Measurements from ENCODE around the gene RFNG. TPM values are rescaled to one million over a fixed set of nuclear protein-coding genes. Genes with fewer than 3 reads are reported as not detected.

RFNG gene
- total RNA-seq, 1 experiment from 2014 or later = 43.4 TPM

DNA sequence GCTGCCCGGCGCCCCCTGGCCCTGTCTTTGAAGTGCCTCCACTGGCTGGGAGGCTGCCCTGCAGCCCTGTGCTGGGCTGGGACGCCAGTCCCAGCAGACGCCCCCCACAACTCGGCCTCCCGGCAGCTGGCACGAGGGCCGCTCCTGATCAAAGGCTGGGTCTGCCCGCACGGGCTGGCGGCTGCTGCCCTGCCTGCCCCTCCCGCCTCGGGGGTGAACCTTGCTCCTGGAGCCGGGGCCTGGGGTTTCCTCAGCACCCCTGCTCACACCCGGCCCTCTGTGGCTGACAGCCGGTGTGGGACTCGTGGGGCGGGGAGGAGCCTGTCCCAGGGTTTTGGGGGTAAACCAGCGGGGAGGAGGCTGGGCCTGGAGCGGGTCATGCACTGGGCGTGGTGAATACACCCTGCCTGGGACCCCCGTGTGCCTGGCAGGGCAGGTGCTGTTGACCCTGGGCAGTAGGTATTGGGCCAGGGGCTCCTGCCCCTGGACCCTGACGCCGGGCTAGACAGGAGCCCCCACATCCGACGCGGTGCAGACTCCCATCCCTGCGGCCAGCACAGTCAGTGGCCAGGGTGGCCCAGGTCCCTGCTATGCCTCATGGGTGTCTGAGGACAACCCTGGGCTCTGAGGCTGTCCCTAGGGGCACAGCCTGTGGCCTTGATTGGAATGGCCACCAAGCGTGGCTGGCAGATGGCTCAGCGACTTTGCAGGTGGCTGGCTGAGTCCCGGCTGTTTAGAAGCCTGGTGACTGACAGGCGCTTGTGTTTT is 50.6 kb downstream of the RFNG start:
- CTCF ChIA-PET = no interaction called here
- POLR2A ChIA-PET = no interaction called here
- BruUV-seq (replicated peaks) = no TSS peak
- in situ Hi-C loops (cut with HindIII; ENCODE audit: low pct_unique_long_range_greater_than_20kb, low sequenced_read_pairs) (no loop called here), intact Hi-C loops (cut with micrococcal nuclease; ENCODE audit: unreplicated experiment) (no loop called here)
- Histone ChIP-seq H3K9me3 (ENCODE audit: control insufficient read depth, insufficient read depth, low read depth, low read length) (no peaks in the 10 kb centered on the region), H3K27me3 (ENCODE audit: control insufficient read depth, insufficient read depth, low read length) (no peaks in the 10 kb centered on the region), H3K4me3 (ENCODE audit: low read depth in 2 of 2, low read length in 2 of 2) (no peak overlapping the region), H3K4me1 (ENCODE audit: control insufficient read depth, insufficient read depth, low read length) (peaks cover 36% of the 10 kb centered on the region), H3K27ac (ENCODE audit: low read length) (no peak overlapping the region), H3K36me3 (ENCODE audit: control insufficient read depth, insufficient read depth, low read length) (no peaks in the 10 kb centered on the region)
- TF ChIP-seq, protein P1, sequence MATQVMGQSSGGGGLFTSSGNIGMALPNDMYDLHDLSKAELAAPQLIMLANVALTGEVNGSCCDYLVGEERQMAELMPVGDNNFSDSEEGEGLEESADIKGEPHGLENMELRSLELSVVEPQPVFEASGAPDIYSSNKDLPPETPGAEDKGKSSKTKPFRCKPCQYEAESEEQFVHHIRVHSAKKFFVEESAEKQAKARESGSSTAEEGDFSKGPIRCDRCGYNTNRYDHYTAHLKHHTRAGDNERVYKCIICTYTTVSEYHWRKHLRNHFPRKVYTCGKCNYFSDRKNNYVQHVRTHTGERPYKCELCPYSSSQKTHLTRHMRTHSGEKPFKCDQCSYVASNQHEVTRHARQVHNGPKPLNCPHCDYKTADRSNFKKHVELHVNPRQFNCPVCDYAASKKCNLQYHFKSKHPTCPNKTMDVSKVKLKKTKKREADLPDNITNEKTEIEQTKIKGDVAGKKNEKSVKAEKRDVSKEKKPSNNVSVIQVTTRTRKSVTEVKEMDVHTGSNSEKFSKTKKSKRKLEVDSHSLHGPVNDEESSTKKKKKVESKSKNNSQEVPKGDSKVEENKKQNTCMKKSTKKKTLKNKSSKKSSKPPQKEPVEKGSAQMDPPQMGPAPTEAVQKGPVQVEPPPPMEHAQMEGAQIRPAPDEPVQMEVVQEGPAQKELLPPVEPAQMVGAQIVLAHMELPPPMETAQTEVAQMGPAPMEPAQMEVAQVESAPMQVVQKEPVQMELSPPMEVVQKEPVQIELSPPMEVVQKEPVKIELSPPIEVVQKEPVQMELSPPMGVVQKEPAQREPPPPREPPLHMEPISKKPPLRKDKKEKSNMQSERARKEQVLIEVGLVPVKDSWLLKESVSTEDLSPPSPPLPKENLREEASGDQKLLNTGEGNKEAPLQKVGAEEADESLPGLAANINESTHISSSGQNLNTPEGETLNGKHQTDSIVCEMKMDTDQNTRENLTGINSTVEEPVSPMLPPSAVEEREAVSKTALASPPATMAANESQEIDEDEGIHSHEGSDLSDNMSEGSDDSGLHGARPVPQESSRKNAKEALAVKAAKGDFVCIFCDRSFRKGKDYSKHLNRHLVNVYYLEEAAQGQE (IDR thresholded peaks at IDR 0.05; ENCODE audit: insufficient read depth in 1 of 2, low read depth in 2 of 2, low read length in 1 of 2) = no peak
- no peak for TF ChIP-seq POLR2AphosphoS5 (IDR thresholded peaks at IDR 0.05; ENCODE audit: low read depth, low read length)
- no peak for TF ChIP-seq SIN3A (IDR thresholded peaks at IDR 0.05; ENCODE audit: borderline replicate concordance, insufficient read depth, low read depth, low read length)
- TF ChIP-seq, protein P2, sequence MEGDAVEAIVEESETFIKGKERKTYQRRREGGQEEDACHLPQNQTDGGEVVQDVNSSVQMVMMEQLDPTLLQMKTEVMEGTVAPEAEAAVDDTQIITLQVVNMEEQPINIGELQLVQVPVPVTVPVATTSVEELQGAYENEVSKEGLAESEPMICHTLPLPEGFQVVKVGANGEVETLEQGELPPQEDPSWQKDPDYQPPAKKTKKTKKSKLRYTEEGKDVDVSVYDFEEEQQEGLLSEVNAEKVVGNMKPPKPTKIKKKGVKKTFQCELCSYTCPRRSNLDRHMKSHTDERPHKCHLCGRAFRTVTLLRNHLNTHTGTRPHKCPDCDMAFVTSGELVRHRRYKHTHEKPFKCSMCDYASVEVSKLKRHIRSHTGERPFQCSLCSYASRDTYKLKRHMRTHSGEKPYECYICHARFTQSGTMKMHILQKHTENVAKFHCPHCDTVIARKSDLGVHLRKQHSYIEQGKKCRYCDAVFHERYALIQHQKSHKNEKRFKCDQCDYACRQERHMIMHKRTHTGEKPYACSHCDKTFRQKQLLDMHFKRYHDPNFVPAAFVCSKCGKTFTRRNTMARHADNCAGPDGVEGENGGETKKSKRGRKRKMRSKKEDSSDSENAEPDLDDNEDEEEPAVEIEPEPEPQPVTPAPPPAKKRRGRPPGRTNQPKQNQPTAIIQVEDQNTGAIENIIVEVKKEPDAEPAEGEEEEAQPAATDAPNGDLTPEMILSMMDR (IDR thresholded peaks at IDR 0.05) = no peak
- no peak for TF ChIP-seq TCF7L2 (IDR thresholded peaks at IDR 0.05; ENCODE audit: low read depth, low read length)
- DNase-seq (ENCODE audit: low read depth, low spot score) = no peak
- no peak for ATAC-seq

DNA sequence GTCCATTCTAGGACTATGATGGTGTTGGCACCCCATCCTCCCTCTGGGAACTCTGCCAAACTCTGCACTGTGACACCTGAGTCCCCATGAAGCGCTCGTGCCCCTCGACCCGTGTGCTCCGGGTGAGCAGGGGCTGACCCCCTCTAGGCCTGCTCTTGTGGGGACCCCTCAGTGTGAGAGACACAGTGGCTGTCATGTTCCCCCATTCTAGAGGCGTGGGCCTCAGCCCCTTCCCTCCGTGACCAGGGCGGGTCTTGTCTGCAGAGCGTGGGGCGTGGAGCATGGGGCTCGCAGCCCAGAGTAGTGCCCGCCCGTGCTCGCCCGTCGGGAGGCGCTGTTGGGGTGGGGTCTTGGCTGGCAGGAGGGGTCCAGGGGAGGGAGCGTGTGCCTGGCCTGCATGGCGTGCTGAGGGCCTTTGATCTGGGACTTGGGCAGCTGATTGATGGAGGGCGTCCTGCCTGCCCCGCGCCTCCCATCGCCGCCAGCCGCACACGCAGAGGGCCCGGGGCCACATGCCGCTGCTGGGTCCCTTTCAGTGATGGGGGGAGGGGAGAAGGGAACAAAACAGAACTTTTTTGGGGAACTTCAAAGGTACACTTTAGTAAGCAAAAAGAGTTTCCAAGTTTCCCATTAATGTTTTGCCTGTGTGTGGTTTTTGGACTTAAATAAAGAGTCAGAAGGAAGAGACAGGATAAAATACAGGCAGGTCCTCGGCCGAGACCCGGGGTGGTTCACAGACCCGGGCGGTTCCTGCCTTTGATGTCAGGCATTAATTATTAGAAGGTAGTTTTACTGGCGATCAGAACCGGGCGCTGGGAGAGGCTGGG is 51.4 kb downstream of the RFNG start:
- BruUV-seq (replicated peaks) = no TSS peak
- Histone ChIP-seq H3K4me3 (ENCODE audit: low read depth in 2 of 2, low read length in 2 of 2) (no peak overlapping the region), H3K27me3 (ENCODE audit: control insufficient read depth, insufficient read depth, low read length) (no peaks in the 10 kb centered on the region), H3K4me1 (ENCODE audit: control insufficient read depth, insufficient read depth, low read length) (peaks cover 28% of the 10 kb centered on the region), H3K27ac (ENCODE audit: low read length) (no peak overlapping the region), H3K36me3 (ENCODE audit: control insufficient read depth, insufficient read depth, low read length) (no peaks in the 10 kb centered on the region), H3K9me3 (ENCODE audit: control insufficient read depth, insufficient read depth, low read depth, low read length) (no peaks in the 10 kb centered on the region)
- CTCF ChIA-PET = no interaction called here
- DNase-seq (ENCODE audit: low read depth, low spot score) = no peak
- intact Hi-C loops (cut with micrococcal nuclease; ENCODE audit: unreplicated experiment) = no loop called here
- ATAC-seq = no peak
- in situ Hi-C loops (cut with HindIII; ENCODE audit: low pct_unique_long_range_greater_than_20kb, low sequenced_read_pairs) = no loop called here
- POLR2A ChIA-PET = no interaction called here
- TF ChIP-seq, protein P1 (IDR thresholded peaks at IDR 0.05; ENCODE audit: insufficient read depth in 1 of 2, low read depth in 2 of 2, low read length in 1 of 2) = no peak
- TF ChIP-seq TCF7L2 (IDR thresholded peaks at IDR 0.05; ENCODE audit: low read depth, low read length) = peak; percentile 50

All from Panc1 (cell line).